ENCODE measurements around the gene CELF2. TPM values are rescaled to one million over a fixed set of nuclear protein-coding genes. Genes with fewer than 3 reads are reported as not detected.

CELF2 gene
- total RNA-seq, 3 donors from 2014 or later, result 40.0 to 178 (median 45.6) TPM

DNA sequence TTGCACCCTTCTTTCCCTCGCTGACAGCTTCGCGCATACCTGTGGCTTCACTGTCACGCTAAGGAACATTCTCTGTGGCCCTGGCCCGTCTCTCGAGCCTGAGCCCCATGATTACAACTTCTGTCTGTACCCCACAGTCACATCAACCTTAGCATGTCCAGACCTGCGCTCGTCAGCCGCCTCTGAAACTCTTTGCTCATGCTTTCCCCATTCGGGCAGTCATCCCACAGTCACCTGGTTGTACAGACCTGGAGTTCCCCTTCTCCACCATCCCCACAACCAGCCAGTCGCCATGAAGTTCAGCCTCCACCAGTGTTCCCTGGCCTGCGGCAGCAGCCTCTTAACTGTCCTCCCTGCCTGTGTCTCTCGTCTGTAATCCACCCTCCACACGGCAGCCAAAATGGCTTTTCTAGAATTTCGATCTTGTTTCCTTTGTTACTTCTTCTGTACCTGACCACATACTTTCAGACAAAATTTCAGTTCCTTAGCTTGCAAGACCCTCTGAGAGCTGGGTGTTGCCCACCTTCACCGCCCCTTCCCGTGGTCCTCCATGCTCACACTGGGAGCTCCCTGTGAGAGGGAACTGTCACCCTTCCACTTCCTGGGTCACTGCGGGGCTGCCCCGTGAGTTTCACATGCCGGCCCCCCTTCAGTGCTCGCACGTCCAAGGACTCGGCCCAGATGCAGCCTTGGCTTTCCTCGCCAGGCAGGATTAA, 229.2 kb downstream of the CELF2 start:
- H3K36me3 ChIP-seq, result no peaks in the 10 kb centered on the region

DNA sequence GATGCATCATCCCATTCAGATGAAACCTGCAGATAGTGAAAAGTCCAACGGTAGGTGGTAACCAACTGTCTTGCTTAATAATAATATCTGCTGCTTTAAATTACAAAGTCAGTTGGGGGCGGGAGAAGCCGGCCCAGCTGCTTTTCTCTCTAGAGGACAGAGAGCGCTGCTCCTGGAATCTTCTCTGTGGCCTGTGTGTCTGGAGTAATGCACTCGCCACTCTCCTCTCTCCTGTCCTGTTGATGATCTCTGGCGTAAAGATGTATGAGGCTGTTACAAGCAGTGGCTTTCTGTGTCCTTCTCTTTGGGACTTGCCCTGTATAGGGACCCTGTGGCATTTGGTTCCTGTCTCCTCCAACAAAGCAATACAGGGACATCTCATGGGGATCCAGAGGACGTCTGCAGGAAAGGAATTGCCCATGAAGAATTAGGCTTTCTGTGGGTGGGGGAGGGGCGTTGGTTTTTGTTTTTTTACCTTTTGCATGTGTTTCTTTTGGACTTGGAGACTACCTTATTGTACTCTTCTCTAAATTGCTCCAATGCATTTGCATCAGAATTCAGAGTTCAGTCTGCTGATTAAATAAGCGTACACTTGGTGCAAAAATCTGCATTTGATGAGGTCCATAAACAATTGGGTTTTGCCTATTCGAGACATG, 231.6 kb downstream of the CELF2 start:
- no peak for DNase-seq (ENCODE audit: low spot score in 2 of 2)
- Histone ChIP-seq H3K27ac (no peak overlapping the region), H3K27me3 (no peaks in the 10 kb centered on the region), H3K4me3 (no peak overlapping the region), H3K9me3 (no peaks in the 10 kb centered on the region), H3K4me1 (no peaks in the 10 kb centered on the region), H3K36me3 (no peaks in the 10 kb centered on the region)
- TF ChIP-seq POLR2A (IDR thresholded peaks at IDR 0.05) (no peak), POLR2AphosphoS5 (IDR thresholded peaks at IDR 0.05) (no peak)
- TF ChIP-seq, protein P1, sequence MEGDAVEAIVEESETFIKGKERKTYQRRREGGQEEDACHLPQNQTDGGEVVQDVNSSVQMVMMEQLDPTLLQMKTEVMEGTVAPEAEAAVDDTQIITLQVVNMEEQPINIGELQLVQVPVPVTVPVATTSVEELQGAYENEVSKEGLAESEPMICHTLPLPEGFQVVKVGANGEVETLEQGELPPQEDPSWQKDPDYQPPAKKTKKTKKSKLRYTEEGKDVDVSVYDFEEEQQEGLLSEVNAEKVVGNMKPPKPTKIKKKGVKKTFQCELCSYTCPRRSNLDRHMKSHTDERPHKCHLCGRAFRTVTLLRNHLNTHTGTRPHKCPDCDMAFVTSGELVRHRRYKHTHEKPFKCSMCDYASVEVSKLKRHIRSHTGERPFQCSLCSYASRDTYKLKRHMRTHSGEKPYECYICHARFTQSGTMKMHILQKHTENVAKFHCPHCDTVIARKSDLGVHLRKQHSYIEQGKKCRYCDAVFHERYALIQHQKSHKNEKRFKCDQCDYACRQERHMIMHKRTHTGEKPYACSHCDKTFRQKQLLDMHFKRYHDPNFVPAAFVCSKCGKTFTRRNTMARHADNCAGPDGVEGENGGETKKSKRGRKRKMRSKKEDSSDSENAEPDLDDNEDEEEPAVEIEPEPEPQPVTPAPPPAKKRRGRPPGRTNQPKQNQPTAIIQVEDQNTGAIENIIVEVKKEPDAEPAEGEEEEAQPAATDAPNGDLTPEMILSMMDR (IDR thresholded peaks at IDR 0.05), result no peak
- intact Hi-C loops (cut with DNase I; ENCODE audit: low total_unique reads), result no loop called here

More for the DNA sequence above, 229.2 kb downstream of the CELF2 start:
- TF ChIP-seq POLR2A (IDR thresholded peaks at IDR 0.05), result no peak
- no peaks in the 10 kb centered on the region for H3K4me1 ChIP-seq
- intact Hi-C loops (cut with DNase I; ENCODE audit: low total_unique reads), result no loop called here
- DNase-seq (ENCODE audit: low spot score in 2 of 2), result no peak
- H3K9me3 ChIP-seq, result no peaks in the 10 kb centered on the region
- no peaks in the 10 kb centered on the region for H3K27me3 ChIP-seq
- no peak overlapping the region for H3K27ac ChIP-seq
- no peak overlapping the region for H3K4me3 ChIP-seq

DNA sequence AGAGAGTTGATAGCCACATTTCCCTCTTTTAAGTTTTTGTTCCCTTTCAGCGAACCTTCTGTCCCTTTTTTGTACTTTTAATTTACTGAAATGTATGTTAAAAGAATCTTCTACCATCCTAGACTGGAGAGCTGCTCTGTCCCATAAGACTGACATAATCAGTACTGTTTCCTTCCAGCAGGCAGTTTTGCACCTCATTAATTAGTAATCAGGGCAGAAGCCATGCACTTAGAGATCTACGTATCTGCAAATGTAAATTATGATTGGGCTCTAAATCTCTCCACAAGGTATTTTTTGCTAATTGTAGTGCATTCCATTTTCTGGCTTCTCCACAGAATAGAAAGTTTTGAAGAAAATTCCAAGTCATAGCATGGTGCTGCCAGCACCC, 232.1 kb downstream of the CELF2 start:
- Histone ChIP-seq H3K9me3 (no peaks in the 10 kb centered on the region), H3K4me1 (no peaks in the 10 kb centered on the region), H3K36me3 (no peaks in the 10 kb centered on the region), H3K27ac (no peak overlapping the region), H3K27me3 (no peaks in the 10 kb centered on the region), H3K4me3 (no peak overlapping the region)
- DNase-seq (ENCODE audit: low spot score in 2 of 2), result no peak
- TF ChIP-seq, protein P1 (IDR thresholded peaks at IDR 0.05), result no peak
- TF ChIP-seq POLR2AphosphoS5 (IDR thresholded peaks at IDR 0.05), result no peak
- TF ChIP-seq POLR2A (IDR thresholded peaks at IDR 0.05), result no peak
- intact Hi-C loops (cut with DNase I; ENCODE audit: low total_unique reads), result no loop called here

DNA sequence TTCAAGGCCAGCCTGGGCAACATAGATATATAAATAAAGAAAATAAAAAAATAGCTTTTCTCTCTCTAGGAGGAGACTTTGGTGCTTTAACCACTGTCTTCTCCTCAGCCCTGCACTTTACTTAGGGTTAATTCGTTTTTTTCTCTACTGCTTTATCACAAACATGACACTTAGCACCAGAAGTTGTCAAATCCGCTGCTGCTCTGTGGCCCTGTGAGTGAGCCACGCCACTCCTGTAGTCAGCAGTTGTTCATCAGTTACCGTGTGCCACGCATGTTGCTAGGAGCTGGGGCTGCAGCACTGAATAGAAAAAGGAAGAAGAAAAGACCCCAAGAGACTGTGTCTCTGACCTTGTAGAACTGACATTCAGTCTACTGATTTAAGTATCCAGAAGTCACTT, 232.6 kb downstream of the CELF2 start:
- no peaks in the 10 kb centered on the region for H3K36me3 ChIP-seq
- no peaks in the 10 kb centered on the region for H3K4me1 ChIP-seq
- intact Hi-C loops (cut with DNase I; ENCODE audit: low total_unique reads), result no loop called here
- no peak for DNase-seq (ENCODE audit: low spot score in 2 of 2)
- TF ChIP-seq, protein P1 (IDR thresholded peaks at IDR 0.05), result no peak
- TF ChIP-seq POLR2AphosphoS5 (IDR thresholded peaks at IDR 0.05), result no peak
- no peak for TF ChIP-seq POLR2A (IDR thresholded peaks at IDR 0.05)
- no peak overlapping the region for H3K4me3 ChIP-seq
- no peaks in the 10 kb centered on the region for H3K9me3 ChIP-seq
- no peak overlapping the region for H3K27ac ChIP-seq
- H3K27me3 ChIP-seq, result no peaks in the 10 kb centered on the region

DNA sequence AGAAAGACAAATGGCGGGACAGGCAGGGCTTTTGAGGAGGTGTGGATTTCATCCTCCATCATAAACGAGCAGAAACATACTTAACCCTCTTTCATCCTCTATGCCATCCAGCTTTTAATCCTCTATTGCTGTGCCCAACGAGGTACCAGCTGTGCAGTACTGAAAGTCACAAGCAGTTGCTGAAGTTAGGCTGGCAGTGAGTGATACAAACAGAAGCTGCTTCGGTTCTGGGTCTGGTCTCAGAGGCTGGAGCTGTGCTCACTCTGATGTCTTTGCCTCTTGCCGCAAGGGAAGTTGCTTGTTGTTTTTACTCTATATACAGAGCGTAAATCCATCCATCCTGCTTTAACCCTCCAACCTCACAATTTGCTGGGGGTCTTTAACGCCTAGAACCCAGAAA, 235.2 kb downstream of the CELF2 start:
- Histone ChIP-seq H3K27ac (no peak overlapping the region), H3K36me3 (no peaks in the 10 kb centered on the region), H3K4me3 (no peak overlapping the region), H3K9me3 (no peaks in the 10 kb centered on the region), H3K4me1 (no peaks in the 10 kb centered on the region), H3K27me3 (no peaks in the 10 kb centered on the region)
- DNase-seq (ENCODE audit: low spot score in 2 of 2), result no peak
- TF ChIP-seq POLR2AphosphoS5 (IDR thresholded peaks at IDR 0.05) (no peak), POLR2A (IDR thresholded peaks at IDR 0.05) (no peak)
- TF ChIP-seq, protein P1 (IDR thresholded peaks at IDR 0.05), result no peak
- intact Hi-C loops (cut with DNase I; ENCODE audit: low total_unique reads), result no loop called here
